ENCODE results near the gene NUDT3.
"Not testable (repeated sequence)": the region's sequence is repeated elsewhere in the genome, so short reads cannot be mapped to it uniquely, and the experiment has no call there.

NUDT3 gene

GRCh38 chr6:34346175-34347119 lies 46.0 kb downstream of the NUDT3 start:
- in situ Hi-C loops (cut with MboI; ENCODE audit: low sequenced_read_pairs): no loop called here

DNA sequence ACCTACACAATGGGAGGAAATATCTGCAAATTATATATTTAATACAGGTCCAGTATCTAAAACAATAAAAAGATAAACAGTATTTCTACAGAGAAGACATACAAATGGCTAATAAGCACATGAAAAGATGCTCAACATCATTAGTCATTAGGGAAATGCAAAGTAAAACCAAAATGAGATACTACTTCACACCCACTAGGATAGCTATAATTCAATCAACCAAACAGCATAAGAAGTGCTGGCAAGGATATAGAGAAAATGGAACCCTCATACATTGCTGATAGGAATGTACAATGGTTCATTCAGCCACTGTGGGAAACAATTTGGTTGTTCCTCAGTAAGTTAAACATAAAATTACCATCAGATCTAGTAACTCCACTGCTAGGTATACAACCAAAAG lies 48.7 kb downstream of the NUDT3 start:
- in situ Hi-C loops (cut with MboI; ENCODE audit: low sequenced_read_pairs): no loop called here

GRCh38 chr6:34342247-34342646 lies 50.2 kb downstream of the NUDT3 start:
- in situ Hi-C loops (cut with MboI; ENCODE audit: low sequenced_read_pairs): no loop called here

DNA sequence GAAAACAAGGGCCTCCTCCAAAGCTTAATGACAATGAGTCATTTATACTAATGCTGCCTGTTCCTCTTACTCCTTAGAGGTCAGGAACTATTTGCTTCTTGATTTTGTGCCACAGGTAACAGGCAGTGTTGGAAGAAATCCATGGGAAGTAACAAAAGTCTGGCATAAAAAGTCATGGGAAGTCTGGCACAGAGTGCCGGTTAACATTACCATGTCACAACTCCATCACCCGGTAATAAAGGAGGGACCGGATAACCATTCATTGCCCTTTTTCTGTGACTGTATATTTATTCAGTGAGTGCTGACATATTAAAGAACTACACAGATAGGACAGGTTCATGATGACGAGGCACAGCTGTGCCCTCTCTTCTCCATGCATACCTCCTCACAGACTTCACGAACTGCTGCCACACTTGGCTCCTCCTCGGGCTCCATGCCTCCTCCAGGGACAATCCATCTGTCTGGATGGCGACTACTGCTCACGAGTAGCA lies 50.9 kb downstream of the NUDT3 start:
- in situ Hi-C loops (cut with MboI; ENCODE audit: low sequenced_read_pairs): no loop called here

DNA sequence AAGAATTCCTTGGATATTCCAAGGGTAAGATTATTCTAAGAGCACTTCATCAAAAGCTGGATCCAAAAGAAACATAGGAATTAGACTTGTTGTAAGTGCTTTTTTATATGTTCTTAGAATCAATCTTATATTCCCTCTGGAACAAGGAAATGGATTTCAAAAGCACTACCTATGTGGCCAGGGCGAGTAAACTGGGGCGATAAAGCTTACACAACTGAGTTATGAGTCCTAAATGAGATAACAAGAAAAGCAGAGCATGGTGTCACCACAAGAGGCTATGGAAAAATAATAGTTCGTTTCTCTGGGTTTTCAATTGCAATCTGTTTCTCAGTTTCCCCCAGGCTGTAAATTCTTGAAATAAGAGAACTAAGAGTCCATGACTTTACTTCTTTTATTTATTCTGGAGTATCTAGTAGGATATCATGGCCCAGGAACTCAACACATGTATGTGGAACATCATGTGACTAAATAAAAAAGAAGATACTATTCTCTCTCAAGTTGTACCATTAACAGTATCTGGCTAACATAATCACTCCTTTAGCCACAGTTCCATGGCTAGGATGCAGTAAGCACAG lies 51.5 kb downstream of the NUDT3 start:
- in situ Hi-C loops (cut with MboI; ENCODE audit: low sequenced_read_pairs): no loop called here

GRCh38 chr6:34340394-34340793 lies 52.1 kb downstream of the NUDT3 start:
- in situ Hi-C loops (cut with MboI; ENCODE audit: low sequenced_read_pairs): no loop called here

GRCh38 chr6:34339971-34340370 lies 52.5 kb downstream of the NUDT3 start:
- in situ Hi-C loops (cut with MboI; ENCODE audit: low sequenced_read_pairs): no loop called here

DNA sequence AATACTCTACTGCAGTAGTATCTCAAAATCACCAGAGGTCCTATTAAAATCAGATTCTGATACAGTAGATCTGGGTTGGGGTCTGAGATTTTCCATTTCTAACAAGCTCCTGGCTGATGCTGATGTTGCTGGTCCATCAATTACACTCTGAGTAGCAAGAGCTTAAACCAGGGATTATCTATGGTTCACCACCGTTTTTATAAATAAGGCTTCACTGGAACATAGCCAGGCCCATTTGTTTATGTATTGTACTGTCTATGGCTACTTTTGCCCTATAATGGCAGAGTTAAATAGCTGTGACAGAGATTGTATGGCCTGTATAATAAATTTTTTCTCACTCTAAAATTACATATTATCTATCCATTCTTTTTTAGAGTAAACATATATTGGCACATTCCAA lies 53.0 kb downstream of the NUDT3 start:
- in situ Hi-C loops (cut with MboI; ENCODE audit: low sequenced_read_pairs): no loop called here

DNA sequence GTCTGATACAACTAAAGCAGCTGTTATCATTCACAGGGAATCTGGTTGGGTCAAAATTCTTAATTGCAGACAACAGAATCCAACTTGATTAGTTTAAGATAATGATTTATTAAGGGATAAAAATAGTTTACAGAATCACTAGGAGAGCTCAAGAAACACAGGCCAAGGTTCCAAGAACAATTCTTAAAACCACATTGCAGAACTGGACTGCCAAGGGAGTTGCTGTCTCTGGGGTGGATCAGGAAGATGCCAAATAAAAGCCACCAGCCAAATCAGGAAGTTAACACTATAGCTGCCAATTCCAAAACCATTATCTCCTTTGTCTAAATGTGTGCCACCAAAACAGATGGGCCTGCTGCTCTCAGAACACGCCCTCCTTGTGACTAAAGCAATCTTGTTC lies 53.7 kb downstream of the NUDT3 start:
- in situ Hi-C loops (cut with MboI; ENCODE audit: low sequenced_read_pairs): no loop called here

GRCh38 chr6:34338377-34338776 lies 54.1 kb downstream of the NUDT3 start:
- in situ Hi-C loops (cut with MboI; ENCODE audit: low sequenced_read_pairs): no loop called here

DNA sequence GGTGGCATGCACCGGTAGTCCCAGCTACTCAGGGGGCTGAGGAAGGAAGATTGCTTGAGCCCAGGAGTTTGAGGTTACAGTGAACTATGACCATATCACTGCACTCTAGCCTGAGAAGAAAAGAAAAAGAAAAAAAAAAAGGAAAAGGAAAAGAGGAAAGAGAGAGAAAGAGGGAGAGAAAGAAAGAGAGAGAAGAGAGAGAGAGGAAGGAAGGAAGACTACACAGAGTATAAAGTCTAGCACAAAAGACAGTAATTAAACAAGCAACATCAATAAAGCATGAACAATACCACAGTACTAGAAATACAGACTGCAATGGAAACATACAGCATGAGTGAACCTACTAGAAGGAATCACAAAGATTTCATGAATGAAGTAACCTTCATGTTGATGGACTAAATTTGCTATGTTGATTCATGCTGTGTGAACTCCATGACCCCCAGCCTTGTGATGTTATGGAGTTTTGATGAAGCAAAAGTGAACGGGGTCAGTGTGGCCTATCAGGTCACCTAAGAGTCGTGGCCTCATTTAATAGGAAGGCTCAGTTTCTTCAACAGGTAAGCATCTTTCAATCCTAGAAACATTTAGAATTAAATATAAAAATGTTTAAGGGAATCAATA lies 57.6 kb downstream of the NUDT3 start:
- in situ Hi-C loops (cut with MboI; ENCODE audit: low sequenced_read_pairs): no loop called here

DNA sequence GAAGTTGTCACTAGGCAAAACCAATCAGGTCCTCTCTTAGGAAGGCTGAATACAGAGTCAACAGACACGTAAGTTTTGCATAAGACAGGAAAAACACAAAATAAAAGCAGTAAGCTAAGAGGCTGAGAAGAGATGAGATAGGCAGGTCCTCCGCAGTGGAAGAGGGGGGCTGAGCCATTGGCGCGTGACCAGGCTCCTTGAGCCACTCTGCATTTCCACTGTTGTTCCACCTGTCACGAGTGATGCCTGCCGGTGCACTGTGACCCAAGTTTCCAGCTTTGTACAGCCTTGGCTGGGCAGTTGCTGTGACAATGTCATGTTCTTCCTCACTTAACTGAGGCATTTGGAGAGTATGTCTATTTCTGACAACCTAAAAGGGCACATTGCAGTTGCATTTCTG lies 58.6 kb downstream of the NUDT3 start:
- in situ Hi-C loops (cut with MboI; ENCODE audit: low sequenced_read_pairs): no loop called here

GRCh38 chr6:34332251-34333198 lies 59.9 kb downstream of the NUDT3 start:
- in situ Hi-C loops (cut with MboI; ENCODE audit: low sequenced_read_pairs): no loop called here

DNA sequence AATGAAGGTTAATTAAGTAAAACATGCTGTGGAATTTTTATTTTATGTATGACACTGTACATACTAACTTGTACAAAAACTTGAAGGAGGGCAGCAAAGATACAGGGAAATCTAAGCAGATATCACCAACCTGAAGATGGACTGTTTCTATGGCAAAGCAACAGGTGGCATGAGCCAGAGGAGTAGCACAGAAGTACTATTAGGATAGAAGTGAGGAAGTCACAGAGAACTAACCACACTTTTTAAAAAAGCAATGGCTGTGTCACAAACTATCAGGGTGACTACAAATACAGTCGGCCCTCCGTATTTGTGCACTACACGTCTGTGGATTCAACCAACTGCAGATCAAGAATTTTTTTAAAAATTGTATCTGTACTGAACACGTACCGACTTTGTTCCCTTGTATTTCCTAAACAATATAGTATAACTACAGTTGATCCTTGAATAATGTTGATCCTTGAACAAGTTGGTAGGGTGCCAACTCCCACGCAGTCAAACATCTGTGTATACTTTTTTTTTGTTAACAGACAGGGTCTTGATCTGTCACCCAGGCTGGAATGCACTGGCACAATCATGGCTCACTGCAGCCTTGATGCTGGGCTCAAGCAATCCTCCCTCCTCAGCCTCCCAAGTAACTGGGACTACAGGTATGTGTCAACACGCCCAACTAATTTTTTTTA lies 61.0 kb downstream of the NUDT3 start:
- in situ Hi-C loops (cut with MboI; ENCODE audit: low sequenced_read_pairs): no loop called here

- in situ Hi-C loops (cut with MboI; ENCODE audit: low sequenced_read_pairs): not testable (repeated sequence)
These were observed 62.7 kb downstream of the NUDT3 start for GRCh38 chr6:34329814-34330213.

DNA sequence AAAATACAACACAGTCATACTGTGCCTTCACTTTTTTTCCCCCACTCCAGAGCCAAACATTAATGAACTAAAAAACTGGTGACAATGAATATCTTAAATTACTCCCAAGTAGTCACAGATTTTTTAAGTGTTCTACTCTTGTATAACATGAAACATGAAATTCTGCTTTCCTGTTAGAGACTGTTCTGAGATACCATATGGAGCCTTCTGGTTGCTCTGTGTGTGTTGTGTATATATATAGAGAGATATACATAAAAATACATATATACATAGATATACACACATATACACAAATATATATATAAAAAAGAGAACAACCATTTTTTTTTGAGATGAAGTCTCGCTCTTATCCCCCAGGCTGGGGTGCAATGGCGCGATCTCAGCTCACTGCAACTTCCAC lies 63.5 kb downstream of the NUDT3 start:
- in situ Hi-C loops (cut with MboI; ENCODE audit: low sequenced_read_pairs): no loop called here

GRCh38 chr6:34327313-34328205 lies 64.9 kb downstream of the NUDT3 start:
- in situ Hi-C loops (cut with MboI; ENCODE audit: low sequenced_read_pairs): not testable (repeated sequence)

DNA sequence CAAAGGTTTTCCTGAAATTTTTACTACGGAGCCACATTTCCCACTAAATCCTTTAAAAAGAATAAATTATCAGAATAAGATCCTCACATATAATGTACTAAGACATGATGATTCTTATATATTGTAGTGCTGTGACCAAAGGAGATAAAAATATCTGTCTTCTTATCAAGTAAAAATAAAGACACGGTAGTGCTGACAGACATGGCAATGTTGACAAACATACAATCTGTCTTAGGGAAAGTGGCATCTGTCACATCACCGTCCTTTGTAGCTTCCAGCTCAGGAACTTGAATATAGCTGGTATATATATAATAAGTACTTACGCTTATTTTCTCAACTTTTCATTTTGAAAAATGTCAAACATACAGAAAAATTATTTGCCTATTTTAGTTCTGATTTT lies 66.8 kb downstream of the NUDT3 start:
- in situ Hi-C loops (cut with MboI; ENCODE audit: low sequenced_read_pairs): no loop called here

Measured in hTERT RPE-1 (cell line).